Breast epithelium (tissue), 3 donors: ENCODE data around the gene DRAP1.

Experiments
- POLR2A ChIP-seq: fragments of 450-650 bp; IDR thresholded peaks from one replicate; pipeline ENCODE4 v1.6.1; 2016; ENCODE audit warnings: antibody characterized with exemption, mild to moderate bottlenecking, moderate library complexity
- POLR2AphosphoS5 ChIP-seq, 3 donors: sonication (generic); formaldehyde crosslinking; IDR thresholded peaks; one replicate each; pipeline ENCODE4 v1.6.1; 2017; ENCODE audit warnings: antibody characterized with exemption in 3 of 3
- TF ChIP-seq, protein P1 (sequence below), 3 donors: fragments of 450-650 bp; IDR thresholded peaks; one replicate each; pipeline ENCODE4 v1.5.1; 2016 to 2017; ENCODE audit warnings: antibody characterized with exemption in 3 of 3, mild to moderate bottlenecking in 3 of 3, moderate library complexity in 3 of 3

DNA sequence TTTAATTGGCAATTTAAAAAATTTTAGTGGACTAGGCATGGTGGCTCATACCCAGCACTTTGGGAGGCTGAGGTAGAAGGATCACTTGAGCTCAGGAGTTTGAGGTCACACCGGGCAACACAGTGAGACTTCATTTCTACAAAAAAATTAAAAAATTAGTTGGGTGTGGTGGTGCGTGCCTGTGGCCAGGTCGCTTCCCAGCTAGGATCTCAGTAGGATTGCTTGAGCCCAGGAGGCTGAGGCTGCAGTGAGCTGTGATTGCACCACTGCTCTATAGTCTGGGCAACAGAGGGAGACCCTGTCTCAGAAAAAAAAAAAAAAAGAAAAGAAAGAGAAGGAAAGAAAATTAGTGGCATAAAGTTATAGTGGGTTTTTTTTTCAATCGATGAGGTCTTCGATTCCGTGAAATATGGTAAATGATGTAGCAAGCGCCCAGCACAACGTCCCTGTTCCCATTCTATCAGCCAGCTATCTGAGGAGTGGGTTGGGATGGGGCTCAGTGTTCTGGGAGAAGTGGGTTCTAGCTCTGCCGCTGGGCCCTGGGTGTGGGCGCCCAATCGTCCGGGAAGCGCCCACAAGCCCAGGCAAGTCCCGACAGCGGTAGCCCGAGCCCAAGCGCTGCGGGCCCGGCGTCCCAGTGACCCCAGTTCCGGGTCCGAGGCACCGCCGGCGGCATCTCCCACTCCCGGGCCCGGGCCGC, 20.4 kb upstream of the DRAP1 start:
- TF ChIP-seq, protein P1, sequence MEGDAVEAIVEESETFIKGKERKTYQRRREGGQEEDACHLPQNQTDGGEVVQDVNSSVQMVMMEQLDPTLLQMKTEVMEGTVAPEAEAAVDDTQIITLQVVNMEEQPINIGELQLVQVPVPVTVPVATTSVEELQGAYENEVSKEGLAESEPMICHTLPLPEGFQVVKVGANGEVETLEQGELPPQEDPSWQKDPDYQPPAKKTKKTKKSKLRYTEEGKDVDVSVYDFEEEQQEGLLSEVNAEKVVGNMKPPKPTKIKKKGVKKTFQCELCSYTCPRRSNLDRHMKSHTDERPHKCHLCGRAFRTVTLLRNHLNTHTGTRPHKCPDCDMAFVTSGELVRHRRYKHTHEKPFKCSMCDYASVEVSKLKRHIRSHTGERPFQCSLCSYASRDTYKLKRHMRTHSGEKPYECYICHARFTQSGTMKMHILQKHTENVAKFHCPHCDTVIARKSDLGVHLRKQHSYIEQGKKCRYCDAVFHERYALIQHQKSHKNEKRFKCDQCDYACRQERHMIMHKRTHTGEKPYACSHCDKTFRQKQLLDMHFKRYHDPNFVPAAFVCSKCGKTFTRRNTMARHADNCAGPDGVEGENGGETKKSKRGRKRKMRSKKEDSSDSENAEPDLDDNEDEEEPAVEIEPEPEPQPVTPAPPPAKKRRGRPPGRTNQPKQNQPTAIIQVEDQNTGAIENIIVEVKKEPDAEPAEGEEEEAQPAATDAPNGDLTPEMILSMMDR (IDR thresholded peaks at IDR 0.05), result no peak
- TF ChIP-seq POLR2A (no peak), POLR2AphosphoS5 (IDR thresholded peaks at IDR 0.05) (no peak)
